IgD-negative memory B cell (primary cell): Measurements from ENCODE around the gene SH3YL1. TPM values are rescaled to one million over a fixed set of nuclear protein-coding genes. Genes with fewer than 3 reads are reported as not detected.

ENCODE experiments used
- H3K27ac Mint-ChIP-seq, 3 donors: one replicate each; pipeline ENCODE4 v1.8.0; 2020 to 2022; ENCODE audit warnings: mild to moderate bottlenecking in 3 of 3, mixed read lengths in 3 of 3, moderate library complexity in 1 of 3
- H3K27me3 Mint-ChIP-seq: one replicate; pipeline ENCODE4 v1.8.0; 2021; ENCODE audit warnings: mixed read lengths
- H3K36me3 Mint-ChIP-seq: one replicate; pipeline ENCODE4 v1.8.0; 2020; ENCODE audit warnings: mild to moderate bottlenecking, mixed read lengths
- H3K4me1 Mint-ChIP-seq, 3 donors: one replicate each; pipeline ENCODE4 v1.8.0; 2020 to 2022; ENCODE audit warnings: mixed read lengths in 3 of 3, mild to moderate bottlenecking in 1 of 3
- H3K4me3 Mint-ChIP-seq, 4 donors: one replicate each; pipeline ENCODE4 v1.8.0; 2020 to 2022; ENCODE audit warnings: mild to moderate bottlenecking in 4 of 4, mixed read lengths in 4 of 4, moderate library complexity in 3 of 4
- H3K9me3 Mint-ChIP-seq, 3 donors: one replicate each; pipeline ENCODE4 v1.8.0; 2020 to 2021; ENCODE audit warnings: mixed read lengths in 3 of 3, mild to moderate bottlenecking in 1 of 3
- polyA plus RNA-seq: library from polyadenylated mRNA; unstranded; fragments of 300-500 nt; fragmentation: Illumina TruSeq; gene quantifications from one replicate; pipeline ENCODE4 v1.2.3, GENCODE V29; 2021

SH3YL1 gene
- polyA plus RNA-seq, 1 donor from 2014 or later: 18.8 TPM

- Mint-ChIP-seq H3K27ac (peak overlapping the region in 1 of 3 donors; percentile 59), H3K9me3 (no peaks in the 10 kb centered on the region), H3K36me3 (peaks cover 4% of the 10 kb centered on the region), H3K4me1 (peaks cover 3 to 8% (median 5%) of the 10 kb centered on the region in 3 donors), H3K27me3 (peaks cover 18% of the 10 kb centered on the region), H3K4me3 (peak overlapping the region; percentile 35 to 86 (median 70))
These were observed 23.1 kb upstream of the SH3YL1 start for GRCh38 chr2:286774-287392.

GRCh38 chr2:286035-286434 lies 22.2 kb upstream of the SH3YL1 start:
- Mint-ChIP-seq H3K27ac (peak overlapping the region in 1 of 3 donors; percentile 37), H3K27me3 (peaks cover 16% of the 10 kb centered on the region), H3K9me3 (no peaks in the 10 kb centered on the region), H3K36me3 (peaks cover 5% of the 10 kb centered on the region), H3K4me1 (peaks cover 3 to 8% (median 5%) of the 10 kb centered on the region in 3 donors), H3K4me3 (peak overlapping the region in 3 of 4 donors; percentile 31 to 74 (median 51))

- peak overlapping the region in 3 of 4 donors; percentile 31 to 74 (median 51) for H3K4me3 Mint-ChIP-seq
- H3K9me3 Mint-ChIP-seq: no peaks in the 10 kb centered on the region
- peaks cover 3 to 8% (median 5%) of the 10 kb centered on the region in 3 donors for H3K4me1 Mint-ChIP-seq
- H3K27ac Mint-ChIP-seq: peak overlapping the region in 1 of 3 donors; percentile 37
- peaks cover 5% of the 10 kb centered on the region for H3K36me3 Mint-ChIP-seq
- H3K27me3 Mint-ChIP-seq: peaks cover 16% of the 10 kb centered on the region
These were observed 21.7 kb upstream of the SH3YL1 start for GRCh38 chr2:285531-285930.

- Mint-ChIP-seq H3K4me3 (no peak overlapping the region), H3K27ac (peak overlapping the region in 1 of 3 donors; percentile 37), H3K4me1 (peaks cover under 1 to 8% (median 5%) of the 10 kb centered on the region in 3 donors), H3K27me3 (peaks cover 14% of the 10 kb centered on the region), H3K9me3 (no peaks in the 10 kb centered on the region), H3K36me3 (peaks cover 5% of the 10 kb centered on the region)
These were observed 21.2 kb upstream of the SH3YL1 start for GRCh38 chr2:284896-285492.

GRCh38 chr2:283996-284794 lies 20.4 kb upstream of the SH3YL1 start:
- no peak overlapping the region for H3K27ac Mint-ChIP-seq
- H3K9me3 Mint-ChIP-seq: no peaks in the 10 kb centered on the region
- peaks cover 0 to 8% (median 5%) of the 10 kb centered on the region in 3 donors for H3K4me1 Mint-ChIP-seq
- H3K27me3 Mint-ChIP-seq: peaks cover 7% of the 10 kb centered on the region
- H3K36me3 Mint-ChIP-seq: peaks cover 8% of the 10 kb centered on the region
- H3K4me3 Mint-ChIP-seq: no peak overlapping the region

GRCh38 chr2:282371-283263 lies 18.8 kb upstream of the SH3YL1 start:
- H3K36me3 Mint-ChIP-seq: peaks cover 8% of the 10 kb centered on the region
- H3K9me3 Mint-ChIP-seq: no peaks in the 10 kb centered on the region
- peak overlapping the region in 1 of 4 donors; percentile 47 for H3K4me3 Mint-ChIP-seq
- peaks cover 0 to 8% (median 5%) of the 10 kb centered on the region in 3 donors for H3K4me1 Mint-ChIP-seq
- peaks cover 7% of the 10 kb centered on the region for H3K27me3 Mint-ChIP-seq
- no peak overlapping the region for H3K27ac Mint-ChIP-seq

GRCh38 chr2:281381-281780 lies 17.5 kb upstream of the SH3YL1 start:
- Mint-ChIP-seq H3K36me3 (peaks cover 8% of the 10 kb centered on the region), H3K4me3 (no peak overlapping the region), H3K27me3 (peaks cover 1% of the 10 kb centered on the region), H3K4me1 (peaks cover 0 to 8% (median 3%) of the 10 kb centered on the region in 3 donors), H3K9me3 (no peaks in the 10 kb centered on the region), H3K27ac (peak overlapping the region in 1 of 3 donors; percentile 83)

GRCh38 chr2:280650-281110 lies 16.8 kb upstream of the SH3YL1 start:
- H3K4me3 Mint-ChIP-seq: no peak overlapping the region
- H3K36me3 Mint-ChIP-seq: peaks cover 8% of the 10 kb centered on the region
- H3K27ac Mint-ChIP-seq: no peak overlapping the region
- H3K4me1 Mint-ChIP-seq: peaks cover 0 to 7% (median 0%) of the 10 kb centered on the region in 3 donors
- peaks cover 1% of the 10 kb centered on the region for H3K27me3 Mint-ChIP-seq
- no peaks in the 10 kb centered on the region for H3K9me3 Mint-ChIP-seq

GRCh38 chr2:279956-280649 lies 16.3 kb upstream of the SH3YL1 start:
- Mint-ChIP-seq H3K36me3 (peaks cover 12% of the 10 kb centered on the region), H3K27me3 (peaks cover 1% of the 10 kb centered on the region), H3K4me3 (no peak overlapping the region), H3K4me1 (peaks cover 4 to 9% (median 6%) of the 10 kb centered on the region in 3 donors), H3K27ac (no peak overlapping the region), H3K9me3 (no peaks in the 10 kb centered on the region)

- Mint-ChIP-seq H3K36me3 (peaks cover 9% of the 10 kb centered on the region), H3K4me1 (peaks cover 7 to 13% (median 11%) of the 10 kb centered on the region in 3 donors), H3K9me3 (no peaks in the 10 kb centered on the region), H3K27me3 (no peaks in the 10 kb centered on the region), H3K27ac (no peak overlapping the region), H3K4me3 (no peak overlapping the region)
These were observed 15.5 kb upstream of the SH3YL1 start for GRCh38 chr2:279366-279765.

GRCh38 chr2:278927-279320 lies 15.1 kb upstream of the SH3YL1 start:
- no peak overlapping the region for H3K4me3 Mint-ChIP-seq
- H3K27ac Mint-ChIP-seq: no peak overlapping the region
- no peaks in the 10 kb centered on the region for H3K9me3 Mint-ChIP-seq
- H3K36me3 Mint-ChIP-seq: peaks cover 9% of the 10 kb centered on the region
- peaks cover 10 to 14% (median 11%) of the 10 kb centered on the region in 3 donors for H3K4me1 Mint-ChIP-seq
- no peaks in the 10 kb centered on the region for H3K27me3 Mint-ChIP-seq

- Mint-ChIP-seq H3K4me1 (peaks cover 10 to 14% (median 11%) of the 10 kb centered on the region in 3 donors), H3K27me3 (no peaks in the 10 kb centered on the region), H3K4me3 (no peak overlapping the region), H3K36me3 (peaks cover 9% of the 10 kb centered on the region), H3K9me3 (no peaks in the 10 kb centered on the region), H3K27ac (no peak overlapping the region)
These were observed 14.6 kb upstream of the SH3YL1 start for GRCh38 chr2:278312-278926.

GRCh38 chr2:275466-275865 lies 11.6 kb upstream of the SH3YL1 start:
- peaks cover 13 to 20% (median 20%) of the 10 kb centered on the region in 3 donors for H3K4me1 Mint-ChIP-seq
- H3K27ac Mint-ChIP-seq: peak overlapping the region in 2 of 3 donors; percentile 33 to 53
- H3K36me3 Mint-ChIP-seq: peaks cover 9% of the 10 kb centered on the region
- H3K27me3 Mint-ChIP-seq: no peaks in the 10 kb centered on the region
- H3K9me3 Mint-ChIP-seq: no peaks in the 10 kb centered on the region
- H3K4me3 Mint-ChIP-seq: peak overlapping the region in 1 of 4 donors; percentile 56
